Suprapubic skin (tissue), 4 donors: ENCODE data around the gene CES2. TPM values are rescaled to one million over a fixed set of nuclear protein-coding genes. Genes with fewer than 3 reads are reported as not detected.

Source experiments
- DNase-seq, 2 donors: peaks; one replicate each; pipeline ENCODE4 v3.0.0-alpha.2; 2019; ENCODE audit warnings: low spot score in 2 of 2
- H3K27ac ChIP-seq: fragments of 200-600 bp; sonication (generic); one replicate; pipeline ENCODE4 v1.5.1; 2019
- H3K27me3 ChIP-seq: fragments of 200-600 bp; sonication (generic); one replicate; pipeline ENCODE4 v1.5.1; 2019
- H3K36me3 ChIP-seq: fragments of 200-600 bp; sonication (generic); one replicate; pipeline ENCODE4 v1.5.1; 2019
- H3K4me1 ChIP-seq: fragments of 200-600 bp; sonication (generic); one replicate; pipeline ENCODE4 v1.5.1; 2019
- H3K4me3 ChIP-seq: fragments of 200-600 bp; sonication (generic); one replicate; pipeline ENCODE4 v1.5.1; 2019; ENCODE audit warnings: mild to moderate bottlenecking
- H3K9me3 ChIP-seq: fragments of 200-600 bp; sonication (generic); one replicate; pipeline ENCODE4 v1.5.1; 2019
- CTCF ChIP-seq, 2 donors: fragments of 200-600 bp in 1 of 2; fragments of 450-650 bp in 1 of 2; sonication (generic) in 1 of 2; IDR thresholded peaks; one replicate each; pipeline ENCODE4 v1.5.1; 2016 to 2019; ENCODE audit warnings: antibody characterized with exemption in 2 of 2, mild to moderate bottlenecking in 1 of 2, moderate library complexity in 1 of 2
- EP300 ChIP-seq: sonication (generic); formaldehyde crosslinking; IDR thresholded peaks from one replicate; pipeline ENCODE4 v1.6.1; 2017; ENCODE audit warnings: antibody characterized with exemption
- POLR2A ChIP-seq, 2 donors: fragments of 450-650 bp; IDR thresholded peaks; one replicate each; pipeline ENCODE4 v1.6.1; 2017; ENCODE audit warnings: antibody characterized with exemption in 2 of 2, mild to moderate bottlenecking in 2 of 2, moderate library complexity in 2 of 2
- POLR2AphosphoS5 ChIP-seq, 3 donors: sonication (generic); formaldehyde crosslinking; IDR thresholded peaks; one replicate each; pipeline ENCODE4 v1.6.1; 2017; ENCODE audit warnings: antibody characterized with exemption in 3 of 3
- WGBS: methylation state at CpG from one replicate; pipeline ENCODE4 v1.1.5; 2018; 5-methylcytosine and 5-hydroxymethylcytosine counted together
- total RNA-seq, 4 donors: library from RNA; depleted of rRNA; stranded (reverse); fragments of >200 nt; gene quantifications; one replicate each; pipeline ENCODE4 v1.1.0, GENCODE V29; 2016

CES2 gene
- total RNA-seq, 4 donors from 2014 or later, result 33.6 to 56.0 (median 42.3) TPM

GRCh38 chr16:66914541-66914940 is 20.8 kb upstream of the CES2 start:
- H3K36me3 ChIP-seq, result no peaks in the 10 kb centered on the region
- H3K9me3 ChIP-seq, result no peaks in the 10 kb centered on the region
- no peak overlapping the region for H3K4me3 ChIP-seq
- peaks cover 4% of the 10 kb centered on the region for H3K4me1 ChIP-seq
- no peak for DNase-seq
- WGBS, result 95% methylated on average over 7 of the region's 7 CpGs
- peaks cover 4% of the 10 kb centered on the region for H3K27me3 ChIP-seq
- H3K27ac ChIP-seq, result no peak overlapping the region
- no peak for TF ChIP-seq POLR2A (IDR thresholded peaks at IDR 0.05)
- no peak for TF ChIP-seq EP300

- no peak for TF ChIP-seq CTCF (IDR thresholded peaks at IDR 0.05)
- TF ChIP-seq EP300, result no peak
- no peak for TF ChIP-seq POLR2A (IDR thresholded peaks at IDR 0.05)
- TF ChIP-seq POLR2AphosphoS5 (IDR thresholded peaks at IDR 0.05), result no peak
- Histone ChIP-seq H3K27ac (no peak overlapping the region), H3K9me3 (no peaks in the 10 kb centered on the region), H3K36me3 (no peaks in the 10 kb centered on the region), H3K4me3 (no peak overlapping the region), H3K4me1 (peaks cover 4% of the 10 kb centered on the region), H3K27me3 (peaks cover 7% of the 10 kb centered on the region)
- DNase-seq, result no peak
- WGBS, result 81% methylated on average over 7 of the region's 7 CpGs
Measured at GRCh38 chr16:66915041-66915440, 20.3 kb upstream of the CES2 start.

GRCh38 chr16:66916518-66916917 is 18.8 kb upstream of the CES2 start:
- no peak overlapping the region for H3K4me3 ChIP-seq
- no peak for DNase-seq
- TF ChIP-seq EP300, result no peak
- no peak for TF ChIP-seq CTCF (IDR thresholded peaks at IDR 0.05)
- no peak for TF ChIP-seq POLR2A (IDR thresholded peaks at IDR 0.05)
- no peak for TF ChIP-seq POLR2AphosphoS5 (IDR thresholded peaks at IDR 0.05)

GRCh38 chr16:66917741-66918140 is 17.6 kb upstream of the CES2 start:
- TF ChIP-seq EP300, result no peak
- TF ChIP-seq CTCF (IDR thresholded peaks at IDR 0.05), result no peak
- TF ChIP-seq POLR2A (IDR thresholded peaks at IDR 0.05), result no peak
- no peak for TF ChIP-seq POLR2AphosphoS5 (IDR thresholded peaks at IDR 0.05)
- no peak overlapping the region for H3K27ac ChIP-seq
- peaks cover 10% of the 10 kb centered on the region for H3K27me3 ChIP-seq
- no peaks in the 10 kb centered on the region for H3K4me1 ChIP-seq
- WGBS, result 87% methylated on average over 9 of the region's 9 CpGs
- DNase-seq, result no peak
- no peaks in the 10 kb centered on the region for H3K9me3 ChIP-seq
- H3K4me3 ChIP-seq, result no peak overlapping the region
- no peaks in the 10 kb centered on the region for H3K36me3 ChIP-seq

More at GRCh38 chr16:66916518-66916917, 18.8 kb upstream of the CES2 start:
- Histone ChIP-seq H3K4me1 (no peaks in the 10 kb centered on the region), H3K27ac (no peak overlapping the region), H3K36me3 (no peaks in the 10 kb centered on the region), H3K9me3 (no peaks in the 10 kb centered on the region), H3K27me3 (peaks cover 9% of the 10 kb centered on the region)
- 88% methylated on average over 6 of the region's 6 CpGs for WGBS

- DNase-seq, result no peak
- no peak for TF ChIP-seq CTCF (IDR thresholded peaks at IDR 0.05)
- TF ChIP-seq EP300, result no peak
- TF ChIP-seq POLR2AphosphoS5 (IDR thresholded peaks at IDR 0.05), result no peak
Measured at GRCh38 chr16:66918355-66918754, 17.0 kb upstream of the CES2 start.

More at GRCh38 chr16:66918355-66918754, 17.0 kb upstream of the CES2 start:
- no peaks in the 10 kb centered on the region for H3K4me1 ChIP-seq
- H3K4me3 ChIP-seq, result no peak overlapping the region
- H3K9me3 ChIP-seq, result no peaks in the 10 kb centered on the region
- no peaks in the 10 kb centered on the region for H3K36me3 ChIP-seq
- WGBS, result 88% methylated on average over 4 of the region's 6 CpGs
- H3K27ac ChIP-seq, result no peak overlapping the region
- H3K27me3 ChIP-seq, result peaks cover 14% of the 10 kb centered on the region
